NCI-H345 treated with DMSO at 0.1 percent for 48 hours (cell line): ENCODE results near the gene POLE.
"Not testable (repeated sequence)": the region's sequence is repeated elsewhere in the genome, so short reads cannot be mapped to it uniquely, and the experiment has no call there.

ENCODE experiments used
- DNase-seq: peaks from one replicate; lab custom pipeline; 2025; ENCODE audit not compliant: unreplicated experiment; lab: John Stamatoyannopoulos, UW

Gene POLE

GRCh38 chr12:132600048-132601032 is 86.8 kb downstream of the POLE start:
- peak; percentile 97 for DNase-seq

- not testable (repeated sequence) for DNase-seq
These were observed 87.6 kb downstream of the POLE start for GRCh38 chr12:132599502-132599901.

DNA sequence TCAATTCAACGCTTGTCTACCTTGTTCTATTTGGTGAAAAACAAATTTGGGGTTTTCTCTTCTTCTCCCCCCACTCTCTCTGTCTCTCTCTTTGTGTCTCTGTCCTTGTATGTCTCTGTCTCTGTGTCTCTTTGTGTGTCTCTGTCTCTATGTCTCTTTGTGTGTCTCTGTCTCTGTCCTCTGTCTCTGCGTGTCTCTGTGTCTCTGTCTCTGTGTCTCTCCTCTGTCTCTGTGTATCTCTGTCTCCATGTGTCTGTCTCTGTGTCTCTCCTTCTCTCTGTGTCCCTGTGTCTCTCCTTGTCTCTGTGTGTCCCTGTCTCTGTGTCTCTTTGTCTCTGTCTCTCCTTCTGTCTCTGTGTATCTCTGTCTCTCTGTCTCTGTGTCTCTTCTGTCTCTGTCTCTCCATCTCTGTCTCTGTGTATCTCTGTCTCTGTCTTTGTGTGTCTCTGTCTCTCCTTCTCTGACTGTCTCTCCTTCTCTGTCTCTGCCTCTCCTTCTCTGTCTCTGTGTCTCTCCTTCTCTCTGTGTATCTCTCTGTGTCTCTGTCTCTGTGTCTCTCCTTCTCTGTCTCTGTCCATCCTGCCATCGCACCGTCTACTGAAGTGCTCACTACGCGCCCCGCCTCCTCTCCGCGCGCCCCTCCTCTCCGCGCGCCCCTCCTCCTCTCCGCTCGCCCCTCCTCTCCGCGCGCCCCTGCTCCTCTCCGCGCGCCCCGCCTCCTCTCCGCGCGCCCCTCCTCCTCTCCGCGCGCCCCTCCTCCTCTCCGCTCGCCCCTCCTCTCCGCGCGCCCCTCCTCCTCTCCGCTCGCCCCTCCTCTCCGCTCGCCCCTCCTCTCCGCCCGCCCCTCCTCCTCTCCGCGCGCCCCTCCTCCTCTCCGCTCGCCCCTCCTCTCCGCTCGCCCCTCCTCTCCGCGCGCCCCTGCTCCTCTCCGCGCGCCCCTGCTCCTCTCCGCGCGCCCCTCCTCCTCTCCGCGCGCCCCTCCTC is 89.5 kb downstream of the POLE start:
- DNase-seq, result no peak

GRCh38 chr12:132596016-132596415 is 91.1 kb downstream of the POLE start:
- no peak for DNase-seq

DNA sequence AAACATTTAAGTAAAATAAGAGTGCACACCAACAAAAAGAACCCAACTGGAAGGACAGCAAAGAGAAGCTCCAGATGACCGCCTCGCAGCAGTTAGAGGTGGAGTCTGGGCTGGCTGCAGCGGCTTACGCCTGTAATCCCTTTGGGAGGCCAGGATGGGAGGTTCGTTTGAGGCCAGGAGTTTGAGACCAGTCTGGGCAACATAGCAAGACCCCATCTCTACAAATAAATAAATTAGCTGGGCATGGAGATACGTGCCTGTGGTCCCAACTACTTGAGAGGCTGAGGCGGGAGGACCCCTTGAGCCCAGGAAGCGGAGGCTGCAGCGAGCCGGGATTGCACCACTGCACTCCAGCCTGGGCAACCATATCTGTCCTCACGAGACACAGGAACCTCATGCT is 92.0 kb downstream of the POLE start:
- no peak for DNase-seq

DNA sequence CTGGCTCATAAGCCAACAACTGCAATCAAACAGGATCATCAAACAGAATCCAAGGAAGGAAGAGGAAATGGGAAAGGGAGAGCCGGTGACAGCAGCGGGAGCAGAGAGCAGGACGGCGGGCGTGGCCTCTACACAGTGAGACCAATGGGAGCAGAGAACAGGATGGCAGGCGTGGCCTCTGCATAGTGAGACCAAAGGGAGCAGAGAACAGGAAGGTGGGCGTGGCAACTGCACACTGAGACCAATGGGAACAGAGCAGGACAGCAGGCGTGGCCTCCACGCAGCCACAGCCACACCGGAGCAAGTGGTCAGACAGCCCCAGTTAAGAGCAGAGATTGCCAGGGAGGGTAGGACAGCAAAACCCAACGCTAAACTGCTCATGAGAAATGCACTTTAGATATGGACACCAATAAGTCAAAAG is 93.2 kb downstream of the POLE start:
- DNase-seq, result peak; percentile 78

- DNase-seq, result no peak
These were observed 93.6 kb downstream of the POLE start for GRCh38 chr12:132593521-132593920.

DNA sequence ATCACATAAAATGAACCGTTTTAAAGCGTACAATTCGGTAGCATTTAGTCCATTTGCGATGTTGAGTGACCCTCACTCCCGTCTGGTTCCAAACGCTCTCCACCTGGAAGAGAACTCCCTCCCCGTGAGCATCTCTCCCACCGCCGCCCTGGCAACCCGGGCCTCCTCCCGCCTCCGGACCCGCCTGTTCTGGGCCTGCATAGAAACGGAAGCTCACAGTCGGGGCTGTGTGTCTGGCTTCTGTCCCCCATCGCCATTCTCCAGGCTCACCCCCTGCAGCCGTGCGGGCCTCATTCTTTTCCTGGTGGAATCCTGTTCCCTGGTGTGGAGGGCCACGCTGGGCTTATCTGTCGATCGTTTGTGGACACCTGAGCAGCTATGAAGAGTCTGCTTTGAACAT is 94.1 kb downstream of the POLE start:
- DNase-seq, result no peak

DNA sequence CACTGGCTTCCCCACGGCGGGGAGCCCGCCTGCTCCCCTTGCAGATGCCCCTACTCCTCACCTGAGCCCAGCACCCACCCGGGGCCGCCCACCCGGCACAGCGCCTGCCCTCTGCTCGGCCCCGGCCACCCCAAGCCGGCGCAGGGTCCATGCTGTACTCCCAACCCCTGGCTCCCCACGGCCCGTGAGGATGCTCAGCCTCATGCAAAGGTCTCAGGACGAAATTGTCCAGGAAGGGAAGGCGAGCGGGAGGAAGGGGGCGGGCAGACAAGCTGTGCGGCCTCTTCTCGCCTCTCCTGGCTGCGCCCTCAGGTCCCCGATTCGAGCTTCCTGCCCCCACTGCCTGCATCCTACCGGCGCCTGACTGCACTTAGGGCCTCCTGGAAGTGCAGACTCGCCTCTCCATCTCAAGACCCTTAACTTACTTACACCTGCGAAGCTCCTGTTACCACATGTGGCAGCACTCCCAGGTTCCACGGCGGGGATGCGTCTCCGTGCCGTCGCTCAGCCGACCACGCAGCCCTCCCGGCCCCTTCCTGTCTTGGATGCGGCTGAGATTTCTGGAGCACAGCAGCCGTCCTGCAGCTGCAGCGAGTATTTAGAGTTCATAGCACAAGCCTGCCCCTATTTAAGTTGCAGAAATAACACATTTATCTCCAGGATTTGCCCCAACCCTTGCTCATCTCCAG is 94.7 kb downstream of the POLE start:
- DNase-seq, result no peak

- no peak for DNase-seq
These were observed 95.8 kb downstream of the POLE start for GRCh38 chr12:132591107-132591935.

- no peak for DNase-seq
These were observed 98.1 kb downstream of the POLE start for GRCh38 chr12:132588821-132589669.

DNA sequence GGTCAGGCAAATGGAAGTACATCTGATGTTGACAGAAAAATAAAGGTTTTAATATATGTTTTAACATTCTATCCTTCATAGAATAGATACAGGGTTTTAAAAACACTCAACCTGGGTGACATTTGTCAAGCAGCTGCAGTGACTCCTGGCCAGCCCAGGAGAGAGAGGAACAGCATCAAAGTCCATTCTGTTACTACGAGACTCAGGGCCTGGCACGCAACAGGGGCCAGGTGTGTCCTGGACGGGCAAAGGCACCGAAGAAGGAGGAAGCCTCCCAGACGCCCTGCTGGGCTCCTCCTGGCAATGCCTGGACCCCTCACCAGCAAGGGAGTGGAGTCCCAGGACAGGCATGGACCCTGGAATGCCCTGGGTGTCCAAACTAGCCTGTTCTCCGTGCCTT is 98.8 kb downstream of the POLE start:
- no peak for DNase-seq

GRCh38 chr12:132587781-132588180 is 99.4 kb downstream of the POLE start:
- DNase-seq, result no peak

GRCh38 chr12:132586929-132587328 is 100.2 kb downstream of the POLE start:
- DNase-seq, result no peak

DNA sequence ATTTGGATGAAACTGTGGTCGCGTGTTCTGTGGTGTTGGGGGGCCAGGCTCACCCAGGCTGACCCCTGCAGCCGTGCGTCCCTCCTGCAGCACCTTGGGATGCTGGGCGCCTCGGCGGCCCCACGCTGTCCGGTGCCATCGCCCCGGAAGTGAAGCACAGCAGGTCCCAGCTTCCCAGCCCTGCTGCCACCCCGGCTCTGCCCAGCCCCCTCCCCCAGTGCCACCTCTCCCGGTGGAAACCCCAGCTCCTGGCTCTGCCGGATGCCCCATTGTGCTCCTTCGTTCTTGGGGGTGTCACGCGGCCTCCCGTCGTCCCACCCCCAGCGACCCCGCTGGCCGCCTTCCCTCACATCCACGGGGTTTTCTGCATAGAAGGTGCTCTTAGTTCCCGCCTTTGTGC is 102.0 kb downstream of the POLE start:
- no peak for DNase-seq

DNA sequence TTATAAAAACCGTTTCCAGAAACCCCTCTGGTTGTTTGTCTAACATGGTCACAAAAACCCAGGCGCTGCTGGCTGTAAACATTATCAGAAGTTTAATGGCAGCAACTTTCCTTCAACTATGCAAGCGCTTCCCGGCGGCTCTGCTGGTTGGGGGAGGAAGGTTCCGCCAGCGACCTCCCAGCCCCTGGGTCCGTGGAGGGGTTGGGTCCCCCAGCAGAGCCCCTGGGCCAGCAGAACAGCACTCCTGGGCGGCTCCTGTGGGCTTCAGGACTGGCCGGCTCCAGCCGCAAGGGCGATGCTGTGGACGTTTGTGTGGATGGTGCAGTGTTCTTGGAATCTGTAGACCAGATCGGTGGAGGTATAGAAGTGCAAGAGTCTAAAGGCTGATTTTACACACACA is 102.7 kb downstream of the POLE start:
- DNase-seq, result no peak

DNA sequence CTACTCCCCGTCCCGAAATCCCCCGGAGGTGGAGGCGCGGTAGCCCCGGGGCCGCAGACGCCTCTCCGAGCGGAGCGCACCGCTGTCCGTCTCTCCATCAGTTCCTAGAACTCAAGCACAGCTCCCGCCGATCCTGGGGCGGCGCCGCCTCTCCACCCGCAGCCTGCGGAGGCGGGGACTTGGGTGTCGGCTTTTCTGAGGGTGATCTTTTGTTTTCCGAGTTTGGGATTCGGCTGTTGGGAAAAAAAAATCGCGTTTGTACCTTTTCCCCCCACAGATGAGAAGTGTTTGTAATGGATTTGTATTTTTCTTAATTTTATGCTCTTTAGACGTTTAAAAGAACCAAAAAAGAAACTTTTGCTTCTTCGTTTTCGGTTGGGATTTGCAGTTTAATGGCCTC is 103.4 kb downstream of the POLE start:
- no peak for DNase-seq

DNA sequence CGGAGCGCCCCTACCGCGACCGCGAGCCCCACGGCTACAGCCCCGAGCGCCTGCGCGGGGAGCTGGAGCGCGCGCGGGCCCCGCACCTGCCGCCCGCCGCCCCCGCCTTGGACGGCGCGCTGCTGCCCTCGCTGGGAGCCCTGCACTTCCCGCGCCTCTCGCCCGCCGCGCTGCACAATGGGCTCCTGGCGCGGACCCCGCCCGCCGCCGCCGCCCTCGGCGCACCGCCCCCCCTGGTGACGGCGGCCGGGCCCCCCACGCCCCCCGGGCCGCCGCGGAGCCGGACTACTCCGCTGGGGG is 103.8 kb downstream of the POLE start:
- DNase-seq, result no peak

- DNase-seq, result no peak
These were observed 104.3 kb downstream of the POLE start for GRCh38 chr12:132582582-132583410.
